Neural cell (in vitro differentiated cells): ENCODE measurements around the gene SPATA9. TPM values are rescaled to one million over a fixed set of nuclear protein-coding genes. Genes with fewer than 3 reads are reported as not detected.

Source experiments
- H2AFZ ChIP-seq: fragments of 200-600, 300-800 bp; sonication (generic), shearing (Covaris generic); 2 replicates; pipeline ENCODE4 v1.6.0; 2014; ENCODE audit warnings: low read depth, mild to moderate bottlenecking, antibody characterized with exemption, low read length, moderate library complexity
- H3F3A ChIP-seq: fragments of 200-600 bp; shearing (Covaris generic); 2 replicates; pipeline ENCODE4 v1.6.1; 2016; ENCODE audit warnings: mild to moderate bottlenecking, moderate library complexity, mixed read lengths, antibody characterized with exemption, low read length; ENCODE audit not compliant: insufficient read depth, poor library complexity, severe bottlenecking
- H3K27ac ChIP-seq: fragments of 200-600, 300-800 bp; sonication (generic), shearing (Covaris generic); 2 replicates; pipeline ENCODE4 v1.5.1; 2014; ENCODE audit warnings: mild to moderate bottlenecking, low read length, moderate library complexity
- H3K27me3 ChIP-seq: fragments of 300-800, 200-600 bp; sonication (generic), shearing (Covaris generic); 2 replicates; pipeline ENCODE4 v1.6.0; 2014; ENCODE audit warnings: mild to moderate bottlenecking, low read depth, low read length, moderate library complexity; ENCODE audit not compliant: insufficient read depth
- H3K36me3 ChIP-seq: fragments of 300-800, 200-600 bp; sonication (generic), shearing (Covaris generic); 2 replicates; pipeline ENCODE4 v1.5.1; 2014; ENCODE audit warnings: mild to moderate bottlenecking, antibody characterized with exemption, low read length, moderate library complexity; ENCODE audit not compliant: insufficient read depth
- H3K4me2 ChIP-seq: fragments of 300-800, 200-600 bp; sonication (generic), shearing (Covaris generic); 2 replicates; pipeline ENCODE4 v1.6.0; 2014; ENCODE audit warnings: mild to moderate bottlenecking, low read length
- H3K4me3 ChIP-seq: fragments of 300-800, 200-600 bp; sonication (generic), shearing (Covaris generic); 2 replicates; pipeline ENCODE4 v1.5.1; 2014; ENCODE audit warnings: mild to moderate bottlenecking, low read length, moderate library complexity
- H3K79me2 ChIP-seq: fragments of 200-600 bp; shearing (Covaris generic); replicated peaks from 2 replicates; pipeline ENCODE4 v1.6.0; 2014; ENCODE audit warnings: mild to moderate bottlenecking, low read length, moderate library complexity; ENCODE audit not compliant: insufficient read depth
- H3K9ac ChIP-seq: fragments of 300-800, 200-600 bp; sonication (generic), shearing (Covaris generic); 2 replicates; pipeline ENCODE4 v1.6.1; 2016; ENCODE audit warnings: mild to moderate bottlenecking, low read length, mixed read lengths
- H3K9me2 ChIP-seq: fragments of 200-600 bp; shearing (Covaris generic); 2 replicates; pipeline ENCODE4 v1.6.1; 2016; ENCODE audit warnings: mild to moderate bottlenecking, low read length, mixed read lengths; ENCODE audit not compliant: insufficient read depth
- H3K9me3 ChIP-seq: fragments of 200-600, 300-800 bp; sonication (generic), shearing (Covaris generic); 2 replicates; pipeline ENCODE4 v1.6.1; 2016; ENCODE audit warnings: mild to moderate bottlenecking, mixed run types, low read length, moderate library complexity, mixed read lengths
- H4K20me1 ChIP-seq: fragments of 200-600 bp; shearing (Covaris generic); 2 replicates; pipeline ENCODE4 v1.6.1; 2016; ENCODE audit warnings: mild to moderate bottlenecking, mixed run types; ENCODE audit not compliant: insufficient read depth
- EP300 ChIP-seq: fragments of 450-650 bp; conservative IDR thresholded peaks from 2 replicates; pipeline ENCODE4 v1.6.1; 2014; ENCODE audit warnings: antibody characterized with exemption, mild to moderate bottlenecking, moderate library complexity; ENCODE audit not compliant: poor library complexity, severe bottlenecking
- EZH2 ChIP-seq: fragments of 200-600, 300-800 bp; shearing (Covaris generic), sonication (generic); IDR thresholded peaks from 2 replicates; pipeline ENCODE4 v1.6.1; 2014; ENCODE audit warnings: antibody characterized with exemption, low read length, borderline replicate concordance, mild to moderate bottlenecking; ENCODE audit not compliant: insufficient read depth, poor library complexity, severe bottlenecking
- MXI1 ChIP-seq: fragments of 450-650 bp; conservative IDR thresholded peaks from 2 replicates; pipeline ENCODE4 v1.6.1; 2014; ENCODE audit warnings: antibody characterized with exemption, mild to moderate bottlenecking; ENCODE audit not compliant: poor library complexity, severe bottlenecking
- POLR2AphosphoS5 ChIP-seq: IDR thresholded peaks from 2 replicates; pipeline ENCODE4 v1.6.1; 2012
- RAD21 ChIP-seq: fragments of 450-650 bp; conservative IDR thresholded peaks from 2 replicates; pipeline ENCODE4 v1.6.1; 2014; ENCODE audit warnings: antibody characterized with exemption, mild to moderate bottlenecking, moderate library complexity
- REST ChIP-seq: IDR thresholded peaks from 2 replicates; pipeline ENCODE4 v1.6.1; 2012; ENCODE audit warnings: borderline replicate concordance
- SMC3 ChIP-seq: fragments of 450-650 bp; conservative IDR thresholded peaks from 2 replicates; pipeline ENCODE4 v1.6.1; 2014; ENCODE audit warnings: antibody characterized with exemption, mild to moderate bottlenecking, moderate library complexity; ENCODE audit not compliant: poor library complexity
- TAF1 ChIP-seq: IDR thresholded peaks from 2 replicates; pipeline ENCODE4 v1.6.1; 2012; ENCODE audit warnings: low read depth
- polyA plus RNA-seq: library from polyadenylated mRNA; depleted of rRNA; stranded (reverse); fragments of >200 nt; gene quantifications from 2 replicates; pipeline ENCODE4 v1.2.3, GENCODE V29; 2014
- TF ChIP-seq, protein P1 (sequence below): fragments of 450-650 bp; IDR thresholded peaks from 2 replicates; pipeline ENCODE4 v1.5.1; 2014; ENCODE audit warnings: antibody characterized with exemption, mild to moderate bottlenecking, moderate library complexity; ENCODE audit not compliant: poor library complexity, severe bottlenecking

The SPATA9 gene
- polyA plus RNA-seq, 1 donor from 2014 or later, result 5.8 TPM

- H3F3A ChIP-seq, result no peaks in the 10 kb centered on the region
- H3K27ac ChIP-seq, result no peak overlapping the region
- no peaks in the 10 kb centered on the region for H3K36me3 ChIP-seq
- no peaks in the 10 kb centered on the region for H4K20me1 ChIP-seq
- no peaks in the 10 kb centered on the region for H3K9me2 ChIP-seq
- H2AFZ ChIP-seq, result no peak overlapping the region
- H3K79me2 ChIP-seq, result no peaks in the 10 kb centered on the region
- H3K27me3 ChIP-seq, result no peaks in the 10 kb centered on the region
- TF ChIP-seq POLR2AphosphoS5, result no peak
- H3K9ac ChIP-seq, result no peak overlapping the region
- H3K9me3 ChIP-seq, result peaks cover 3% of the 10 kb centered on the region
- no peak overlapping the region for H3K4me2 ChIP-seq
- H3K4me3 ChIP-seq, result no peak overlapping the region
Observed at GRCh38 chr5:95641741-95642220, 41.0 kb downstream of the SPATA9 start.

GRCh38 chr5:95638632-95639031 lies 44.2 kb downstream of the SPATA9 start:
- Histone ChIP-seq H2AFZ (no peak overlapping the region), H3K27me3 (no peaks in the 10 kb centered on the region), H4K20me1 (no peaks in the 10 kb centered on the region), H3K4me3 (no peak overlapping the region), H3K36me3 (no peaks in the 10 kb centered on the region), H3K4me2 (no peak overlapping the region), H3K9me2 (no peaks in the 10 kb centered on the region), H3K9ac (no peak overlapping the region), H3K79me2 (no peaks in the 10 kb centered on the region), H3K9me3 (no peaks in the 10 kb centered on the region), H3K27ac (no peak overlapping the region), H3F3A (no peaks in the 10 kb centered on the region)
- no peak for TF ChIP-seq TAF1
- no peak for TF ChIP-seq RAD21
- TF ChIP-seq SMC3, result no peak
- no peak for TF ChIP-seq MXI1
- no peak for TF ChIP-seq EZH2
- no peak for TF ChIP-seq EP300
- no peak for TF ChIP-seq POLR2AphosphoS5
- no peak for TF ChIP-seq REST
- TF ChIP-seq, protein P1, sequence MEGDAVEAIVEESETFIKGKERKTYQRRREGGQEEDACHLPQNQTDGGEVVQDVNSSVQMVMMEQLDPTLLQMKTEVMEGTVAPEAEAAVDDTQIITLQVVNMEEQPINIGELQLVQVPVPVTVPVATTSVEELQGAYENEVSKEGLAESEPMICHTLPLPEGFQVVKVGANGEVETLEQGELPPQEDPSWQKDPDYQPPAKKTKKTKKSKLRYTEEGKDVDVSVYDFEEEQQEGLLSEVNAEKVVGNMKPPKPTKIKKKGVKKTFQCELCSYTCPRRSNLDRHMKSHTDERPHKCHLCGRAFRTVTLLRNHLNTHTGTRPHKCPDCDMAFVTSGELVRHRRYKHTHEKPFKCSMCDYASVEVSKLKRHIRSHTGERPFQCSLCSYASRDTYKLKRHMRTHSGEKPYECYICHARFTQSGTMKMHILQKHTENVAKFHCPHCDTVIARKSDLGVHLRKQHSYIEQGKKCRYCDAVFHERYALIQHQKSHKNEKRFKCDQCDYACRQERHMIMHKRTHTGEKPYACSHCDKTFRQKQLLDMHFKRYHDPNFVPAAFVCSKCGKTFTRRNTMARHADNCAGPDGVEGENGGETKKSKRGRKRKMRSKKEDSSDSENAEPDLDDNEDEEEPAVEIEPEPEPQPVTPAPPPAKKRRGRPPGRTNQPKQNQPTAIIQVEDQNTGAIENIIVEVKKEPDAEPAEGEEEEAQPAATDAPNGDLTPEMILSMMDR, result no peak

DNA sequence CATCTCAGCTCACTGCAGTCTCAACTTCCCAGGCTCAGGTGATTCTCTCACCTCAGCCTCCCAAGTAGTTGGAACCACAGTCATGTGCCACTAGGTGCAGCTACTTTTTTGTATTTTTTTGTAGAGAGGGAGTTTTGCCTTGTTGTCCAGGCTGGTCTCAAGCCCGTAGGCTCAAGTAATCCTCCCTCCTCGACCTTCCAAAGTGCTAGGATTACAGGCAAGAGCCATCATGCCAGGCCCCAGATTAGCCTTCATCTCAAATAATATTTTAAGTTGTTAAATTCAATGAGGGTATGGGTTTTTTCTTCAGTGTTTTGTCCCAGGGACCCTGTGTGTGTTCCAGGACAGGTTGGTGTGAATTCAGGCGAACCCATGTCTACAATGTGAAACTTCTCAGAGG lies 48.7 kb downstream of the SPATA9 start:
- Histone ChIP-seq H3K9ac (no peak overlapping the region), H3K79me2 (no peaks in the 10 kb centered on the region), H2AFZ (no peak overlapping the region), H3F3A (no peaks in the 10 kb centered on the region), H3K36me3 (no peaks in the 10 kb centered on the region), H3K4me2 (no peak overlapping the region), H4K20me1 (no peaks in the 10 kb centered on the region), H3K4me3 (no peak overlapping the region), H3K27ac (no peak overlapping the region), H3K9me3 (no peaks in the 10 kb centered on the region), H3K27me3 (no peaks in the 10 kb centered on the region), H3K9me2 (no peaks in the 10 kb centered on the region)
- TF ChIP-seq, protein P1, result no peak
